Ishikawa (cell line): ENCODE measurements around the gene RNF214.

Experiments used
- CEBPB ChIP-seq: IDR thresholded peaks from 2 replicates; pipeline ENCODE4 v1.6.1; 2012
- CREB1 ChIP-seq: IDR thresholded peaks from 2 replicates; pipeline ENCODE4 v1.6.1; 2012; ENCODE audit warnings: low read depth
- EP300 ChIP-seq: IDR thresholded peaks from 2 replicates; pipeline ENCODE4 v1.6.1; 2012; ENCODE audit warnings: borderline replicate concordance
- FOXM1 ChIP-seq: IDR thresholded peaks from 2 replicates; pipeline ENCODE4 v1.6.1; 2012; ENCODE audit warnings: low read depth, borderline replicate concordance
- RAD21 ChIP-seq: IDR thresholded peaks from 2 replicates; pipeline ENCODE4 v1.6.1; 2012; ENCODE audit warnings: low read depth
- TAF1 ChIP-seq: IDR thresholded peaks from 2 replicates; pipeline ENCODE4 v1.6.1; 2012; ENCODE audit warnings: low read depth, mild to moderate bottlenecking
- TEAD4 ChIP-seq: IDR thresholded peaks from 2 replicates; pipeline ENCODE4 v1.6.1; 2012
- YY1 ChIP-seq: IDR thresholded peaks from 2 replicates; pipeline ENCODE4 v1.6.1; 2012; ENCODE audit warnings: low read depth
- ZBTB7A ChIP-seq: IDR thresholded peaks from 2 replicates; pipeline ENCODE4 v1.6.1; 2012; ENCODE audit warnings: low read depth
- TF ChIP-seq, protein P1 (sequence below): IDR thresholded peaks from 2 replicates; pipeline ENCODE4 v1.6.1; 2012
- TF ChIP-seq, protein P2 (sequence below): IDR thresholded peaks from 2 replicates; pipeline ENCODE4 v1.6.1; 2012; ENCODE audit warnings: low read depth, mild to moderate bottlenecking
- TF ChIP-seq, protein P3 (sequence below): IDR thresholded peaks from 2 replicates; pipeline ENCODE4 v1.6.1; 2012

DNA sequence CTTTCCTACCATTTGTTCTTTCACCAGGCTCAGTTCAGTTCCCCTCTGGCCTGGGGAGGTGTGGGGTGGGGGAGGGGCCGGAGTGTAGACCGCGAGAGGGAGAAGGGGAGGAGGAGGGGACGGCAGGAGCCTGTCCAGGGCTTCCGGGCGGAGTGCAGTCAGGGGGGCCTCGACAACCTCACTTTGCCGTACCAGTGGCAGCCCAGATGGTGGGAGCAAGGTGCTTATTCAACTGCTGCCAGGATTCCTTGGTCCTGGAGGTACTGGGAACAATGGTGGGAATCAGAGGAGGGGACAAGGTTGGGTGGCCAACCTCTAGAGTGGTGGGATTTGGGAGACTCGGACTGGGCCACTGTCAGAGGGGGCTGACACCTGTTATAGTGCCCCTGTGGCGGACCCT, 82.4 kb downstream of the RNF214 start:
- TF ChIP-seq FOXM1 (no peak), RAD21 (no peak), YY1 (no peak), CREB1 (no peak), ZBTB7A (no peak), TEAD4 (no peak), EP300 (no peak), TAF1 (no peak), CEBPB (no peak)
- TF ChIP-seq, protein P1, sequence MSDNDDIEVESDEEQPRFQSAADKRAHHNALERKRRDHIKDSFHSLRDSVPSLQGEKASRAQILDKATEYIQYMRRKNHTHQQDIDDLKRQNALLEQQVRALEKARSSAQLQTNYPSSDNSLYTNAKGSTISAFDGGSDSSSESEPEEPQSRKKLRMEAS = no peak
- TF ChIP-seq, protein P2, sequence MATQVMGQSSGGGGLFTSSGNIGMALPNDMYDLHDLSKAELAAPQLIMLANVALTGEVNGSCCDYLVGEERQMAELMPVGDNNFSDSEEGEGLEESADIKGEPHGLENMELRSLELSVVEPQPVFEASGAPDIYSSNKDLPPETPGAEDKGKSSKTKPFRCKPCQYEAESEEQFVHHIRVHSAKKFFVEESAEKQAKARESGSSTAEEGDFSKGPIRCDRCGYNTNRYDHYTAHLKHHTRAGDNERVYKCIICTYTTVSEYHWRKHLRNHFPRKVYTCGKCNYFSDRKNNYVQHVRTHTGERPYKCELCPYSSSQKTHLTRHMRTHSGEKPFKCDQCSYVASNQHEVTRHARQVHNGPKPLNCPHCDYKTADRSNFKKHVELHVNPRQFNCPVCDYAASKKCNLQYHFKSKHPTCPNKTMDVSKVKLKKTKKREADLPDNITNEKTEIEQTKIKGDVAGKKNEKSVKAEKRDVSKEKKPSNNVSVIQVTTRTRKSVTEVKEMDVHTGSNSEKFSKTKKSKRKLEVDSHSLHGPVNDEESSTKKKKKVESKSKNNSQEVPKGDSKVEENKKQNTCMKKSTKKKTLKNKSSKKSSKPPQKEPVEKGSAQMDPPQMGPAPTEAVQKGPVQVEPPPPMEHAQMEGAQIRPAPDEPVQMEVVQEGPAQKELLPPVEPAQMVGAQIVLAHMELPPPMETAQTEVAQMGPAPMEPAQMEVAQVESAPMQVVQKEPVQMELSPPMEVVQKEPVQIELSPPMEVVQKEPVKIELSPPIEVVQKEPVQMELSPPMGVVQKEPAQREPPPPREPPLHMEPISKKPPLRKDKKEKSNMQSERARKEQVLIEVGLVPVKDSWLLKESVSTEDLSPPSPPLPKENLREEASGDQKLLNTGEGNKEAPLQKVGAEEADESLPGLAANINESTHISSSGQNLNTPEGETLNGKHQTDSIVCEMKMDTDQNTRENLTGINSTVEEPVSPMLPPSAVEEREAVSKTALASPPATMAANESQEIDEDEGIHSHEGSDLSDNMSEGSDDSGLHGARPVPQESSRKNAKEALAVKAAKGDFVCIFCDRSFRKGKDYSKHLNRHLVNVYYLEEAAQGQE = no peak
- TF ChIP-seq, protein P3, sequence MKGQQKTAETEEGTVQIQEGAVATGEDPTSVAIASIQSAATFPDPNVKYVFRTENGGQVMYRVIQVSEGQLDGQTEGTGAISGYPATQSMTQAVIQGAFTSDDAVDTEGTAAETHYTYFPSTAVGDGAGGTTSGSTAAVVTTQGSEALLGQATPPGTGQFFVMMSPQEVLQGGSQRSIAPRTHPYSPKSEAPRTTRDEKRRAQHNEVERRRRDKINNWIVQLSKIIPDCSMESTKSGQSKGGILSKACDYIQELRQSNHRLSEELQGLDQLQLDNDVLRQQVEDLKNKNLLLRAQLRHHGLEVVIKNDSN = no peak
